GM19395 (cell line): ENCODE data around the gene POSTN.

Experiments
- ATAC-seq: cut with Tn5 transposase; IDR thresholded peaks from one replicate; pipeline ENCODE4 v1.9.1; 2021; ENCODE audit warnings: mild to moderate bottlenecking, moderate library complexity; ENCODE audit not compliant: unreplicated experiment

POSTN gene

DNA sequence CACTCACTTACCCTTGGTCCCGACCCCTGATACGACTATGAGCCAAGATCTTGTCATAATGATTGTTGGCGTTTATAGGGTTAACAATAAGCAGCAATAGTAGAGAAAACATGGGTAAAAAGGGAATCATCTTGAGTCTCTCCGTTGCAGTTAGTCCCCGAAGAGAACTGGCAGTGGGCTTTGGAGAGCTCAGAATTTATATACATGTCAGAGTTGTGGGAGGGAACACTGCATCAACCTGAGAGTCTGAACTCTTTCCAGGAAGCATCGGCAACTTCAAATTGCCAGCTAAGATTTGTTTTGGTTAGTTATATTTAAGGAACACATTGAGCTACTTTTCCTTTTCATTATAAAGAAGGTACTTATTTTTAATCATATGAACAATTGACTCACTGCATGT, at the start of gene POSTN:
Gene POSTN (minus strand): TSS at position 172 of the 400 bp plus-strand sequence. CDS start 42 bp downstream, at position 130.
- ATAC-seq: no peak

DNA sequence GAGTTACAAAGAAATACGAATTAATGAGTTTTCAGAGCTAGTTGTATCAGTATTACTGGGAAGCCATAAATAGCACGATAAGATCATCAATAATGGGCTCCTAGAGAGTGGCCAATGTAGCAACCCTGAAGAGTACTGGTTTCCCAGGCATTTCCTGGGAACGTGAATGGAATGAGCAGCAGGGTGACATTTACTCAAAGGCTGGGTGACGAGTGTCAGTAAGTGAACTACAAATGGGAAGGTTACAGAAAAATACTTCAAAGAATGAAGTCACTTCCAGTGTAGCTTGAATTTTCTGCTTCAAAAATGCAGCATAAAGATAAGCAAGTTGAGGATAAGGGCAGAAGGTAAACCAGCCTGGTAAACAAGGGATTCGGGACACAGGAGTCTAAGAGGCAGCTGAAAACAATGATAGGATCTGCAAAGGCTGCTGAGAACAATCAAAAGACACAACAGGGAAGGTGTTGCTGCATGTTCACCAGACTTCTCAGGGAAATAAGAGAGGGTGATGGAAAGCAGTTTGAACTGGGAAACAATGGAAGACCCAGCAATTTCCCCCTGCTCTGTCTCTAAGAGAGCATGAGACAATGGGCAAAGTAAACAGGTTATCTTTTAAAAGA, 48.6 kb upstream of the POSTN start:
- ATAC-seq: no peak

- ATAC-seq: no peak
These were observed 48.0 kb upstream of the POSTN start for GRCh38 chr13:37646531-37646930.

- ATAC-seq: no peak
These were observed 46.7 kb upstream of the POSTN start for GRCh38 chr13:37645181-37645740.

DNA sequence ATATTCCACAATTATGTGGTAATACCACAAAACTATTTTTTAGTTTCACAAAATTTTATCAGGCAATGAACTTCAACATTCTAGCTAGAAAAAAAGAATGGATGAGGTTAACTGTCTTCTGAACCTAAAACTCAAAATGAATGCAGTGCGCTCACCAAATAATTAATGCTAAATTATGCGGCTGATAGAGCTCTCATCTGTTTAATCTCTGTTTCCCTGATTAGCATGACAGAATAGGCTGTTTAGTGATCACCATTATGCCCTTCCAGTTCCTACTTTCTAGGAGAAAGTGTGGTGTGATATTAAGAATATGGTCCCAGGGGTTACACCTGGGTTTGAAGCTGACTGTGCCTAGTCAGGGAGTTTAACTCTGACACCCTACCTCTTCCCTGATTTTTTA, 42.8 kb upstream of the POSTN start:
- no peak for ATAC-seq

DNA sequence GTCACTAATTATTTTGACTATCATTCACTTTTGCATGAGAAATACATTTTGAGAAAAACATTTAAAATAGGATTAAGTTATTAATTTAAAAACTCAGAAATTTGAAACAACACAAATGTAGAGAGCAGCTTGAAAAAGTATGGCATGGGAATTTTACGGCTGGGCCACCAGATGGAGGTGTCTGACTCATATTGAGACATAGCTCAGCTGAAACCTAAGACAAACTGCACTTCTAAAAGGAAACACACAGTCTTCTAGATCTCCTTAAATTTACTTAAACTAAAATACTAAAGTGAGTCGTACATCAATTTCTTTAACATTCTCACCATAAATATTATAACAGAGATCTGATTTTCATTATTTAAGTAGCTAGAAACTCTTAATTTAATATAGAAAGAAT, 41.9 kb upstream of the POSTN start:
- ATAC-seq: no peak

DNA sequence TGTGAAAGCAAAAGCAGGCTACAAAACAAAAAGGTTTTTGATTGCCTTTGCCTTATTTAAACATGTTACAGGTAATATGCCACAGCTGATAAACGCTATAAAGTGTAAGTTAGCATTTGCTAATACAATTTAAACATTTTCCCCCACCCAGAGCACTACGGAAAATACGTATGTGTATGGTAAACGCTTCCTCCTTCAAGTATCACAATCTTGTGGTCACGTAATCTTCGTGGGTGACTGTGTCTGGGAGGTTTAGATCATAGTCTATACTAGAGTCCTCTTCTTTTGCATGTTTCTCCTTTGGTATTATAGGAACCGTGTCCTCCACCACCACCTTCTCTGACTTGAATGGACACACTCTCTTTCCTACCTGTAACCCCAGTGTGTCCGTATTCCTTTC, 38.1 kb upstream of the POSTN start:
- ATAC-seq: no peak

GRCh38 chr13:37632294-37632693, 33.7 kb upstream of the POSTN start:
- ATAC-seq: no peak

GRCh38 chr13:37627428-37627827, 28.9 kb upstream of the POSTN start:
- ATAC-seq: no peak

GRCh38 chr13:37621811-37622361, 23.3 kb upstream of the POSTN start:
- ATAC-seq: no peak

DNA sequence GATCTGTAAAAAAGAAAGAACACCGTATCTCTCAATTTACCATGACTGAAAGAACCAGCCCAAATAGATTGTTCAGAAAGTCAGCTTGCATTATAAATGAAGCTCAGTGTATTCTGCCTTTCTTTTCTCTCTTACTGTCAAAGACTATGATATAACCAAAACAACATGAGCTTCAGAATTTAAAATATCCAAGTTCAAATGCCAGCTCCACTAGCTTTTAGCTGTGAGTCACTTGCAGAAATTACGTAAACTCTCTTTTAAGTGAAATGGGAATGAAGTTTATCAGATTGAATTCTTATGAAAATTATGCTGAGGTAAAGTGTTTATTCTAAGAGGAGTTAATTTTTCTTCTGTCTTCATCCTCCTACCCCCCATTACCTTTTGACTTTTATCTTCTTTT, 20.0 kb upstream of the POSTN start:
- ATAC-seq: no peak

DNA sequence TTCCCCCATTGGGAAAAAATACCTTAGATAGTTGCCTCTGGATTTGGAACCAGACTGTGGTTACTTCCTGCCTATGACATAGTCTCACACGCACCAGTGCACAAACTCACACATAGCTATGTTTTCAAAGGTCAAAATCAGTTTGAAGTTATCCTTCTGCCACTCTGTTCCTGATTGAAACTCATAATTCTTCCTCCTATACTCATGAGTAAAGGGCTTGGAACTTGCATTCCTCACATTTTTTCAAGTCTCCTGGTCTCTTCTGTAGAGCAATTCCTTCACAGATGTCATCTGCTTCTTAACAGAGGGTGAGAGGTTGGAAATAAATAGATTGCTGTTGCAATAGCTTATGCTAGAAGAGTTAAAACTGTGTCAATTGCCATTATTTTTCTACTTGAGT, 18.6 kb upstream of the POSTN start:
- no peak for ATAC-seq

GRCh38 chr13:37616131-37616530, 17.6 kb upstream of the POSTN start:
- ATAC-seq: no peak

DNA sequence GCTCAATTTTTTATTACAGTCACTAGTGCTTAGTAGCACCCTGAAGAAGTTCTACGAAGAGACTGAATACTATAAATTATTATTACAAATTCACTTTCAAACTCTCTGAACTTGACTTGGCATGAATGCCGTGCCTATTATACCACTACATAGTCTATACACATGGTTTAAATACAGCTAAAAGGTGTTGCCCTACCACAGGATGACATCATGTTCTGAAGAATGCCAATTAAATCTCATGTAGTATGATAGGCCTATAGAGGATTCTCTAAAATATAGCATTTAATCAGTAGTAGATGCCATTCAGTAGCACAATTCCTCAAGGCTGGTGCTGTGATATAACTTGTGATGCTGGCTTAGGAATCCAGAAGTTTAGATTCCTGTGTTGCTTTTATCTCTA, 16.7 kb upstream of the POSTN start:
- ATAC-seq: no peak

- ATAC-seq: no peak
These were observed 15.1 kb upstream of the POSTN start for GRCh38 chr13:37613638-37614037.

DNA sequence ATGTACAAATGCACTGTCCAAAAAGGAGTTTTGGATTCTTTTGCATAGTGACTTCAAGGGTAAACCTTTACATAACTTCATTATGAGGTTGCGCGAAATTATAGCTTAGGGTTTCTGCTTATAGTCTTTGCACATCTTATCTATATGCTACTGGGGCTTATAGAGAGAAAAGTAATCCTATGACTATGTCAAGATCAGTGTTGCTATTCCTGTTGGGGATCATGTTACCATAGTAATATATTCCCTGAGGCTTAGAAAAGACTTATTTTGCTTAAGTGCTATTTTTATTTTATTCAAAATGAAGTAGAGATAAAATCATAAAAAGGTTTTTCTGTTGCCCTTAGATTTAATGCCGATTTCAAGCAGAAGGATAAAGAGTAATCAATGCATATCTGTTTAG, 14.7 kb upstream of the POSTN start:
- no peak for ATAC-seq

DNA sequence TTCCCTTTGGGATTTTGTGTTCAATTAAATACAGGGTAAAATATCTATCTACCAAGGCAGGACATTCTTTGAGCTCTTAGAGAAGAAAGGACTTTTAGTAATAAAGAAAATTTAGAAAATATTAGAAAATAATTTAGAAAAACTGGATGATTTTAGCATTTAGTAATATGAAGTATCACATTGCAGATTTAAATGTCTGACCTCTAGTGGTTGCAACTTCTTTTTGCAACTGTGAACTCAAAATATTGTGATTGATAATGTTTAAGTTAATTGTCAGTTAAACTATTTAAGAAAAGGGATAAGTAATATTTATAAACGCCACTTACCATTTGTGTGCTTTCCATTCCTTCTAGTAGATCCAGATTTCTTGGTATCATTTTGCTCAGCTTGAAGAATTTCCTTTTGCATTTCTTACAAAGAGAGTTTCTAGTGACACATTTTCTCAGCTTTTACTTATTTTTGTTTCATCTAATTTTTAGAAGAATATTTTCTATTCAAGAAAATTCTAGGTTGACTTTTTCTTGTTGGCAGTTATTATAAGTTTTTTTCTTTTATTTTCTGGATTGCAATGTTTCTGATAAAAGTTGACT, 10.3 kb upstream of the POSTN start:
- ATAC-seq: no peak

- ATAC-seq: no peak
These were observed 4.3 kb upstream of the POSTN start for GRCh38 chr13:37602733-37603381.

- no peak for ATAC-seq
These were observed 3.3 kb upstream of the POSTN start for GRCh38 chr13:37601648-37602440.

GRCh38 chr13:37599519-37599918, 951 bp upstream of the POSTN start:
- ATAC-seq: no peak

GRCh38 chr13:37597477-37598025, 1.0 kb downstream of the POSTN start:
- ATAC-seq: no peak
